K562 (cell line): ENCODE data around the gene RPLP2. TPM values are rescaled to one million over a fixed set of nuclear protein-coding genes. Genes with fewer than 3 reads are reported as not detected.

ENCODE experiments used
- CCNT2 ChIP-seq: IDR thresholded peaks from 2 replicates; pipeline ENCODE4 v1.6.1; 2011; ENCODE audit warnings: borderline replicate concordance, low read depth, mild to moderate bottlenecking, moderate library complexity, mixed read lengths, low read length; ENCODE audit not compliant: insufficient read length; ENCODE audit errors: extremely low read depth
- CHD1 ChIP-seq: fragments of 200-600 bp; sonication (generic); IDR thresholded peaks from one replicate; pipeline ENCODE4 v1.6.1; 2012; ENCODE audit warnings: mild to moderate bottlenecking, moderate library complexity, low read length, inconsistent platforms
- HNRNPL ChIP-seq: fragments of 200-400 bp; formaldehyde crosslinking; IDR thresholded peaks from 2 replicates; pipeline ENCODE4 v1.6.1; 2017; ENCODE audit warnings: low read depth, mild to moderate bottlenecking, low read length
- IRF9 ChIP-seq: fragments of 450-650 bp; IDR thresholded peaks from 2 replicates; pipeline ENCODE4 v1.6.1; 2016; ENCODE audit warnings: missing biosample characterization, missing genetic modification characterization
- KAT8 ChIP-seq: fragments of 450-650 bp; IDR thresholded peaks from 2 replicates; pipeline ENCODE4 v1.6.1; 2016; ENCODE audit warnings: low read depth, mild to moderate bottlenecking
- MAFF ChIP-seq: IDR thresholded peaks from 2 replicates; pipeline ENCODE4 v1.6.1; 2012; ENCODE audit warnings: low read length, improper control_type of control experiment
- MBD2 ChIP-seq: sonication (generic); IDR thresholded peaks from 2 replicates; pipeline ENCODE4 v1.6.1; 2016; ENCODE audit warnings: low read depth, borderline replicate concordance
- NFIX ChIP-seq: fragments of 250-450 bp; sonication (Bioruptor Pico); IDR thresholded peaks from 2 replicates; pipeline ENCODE4 v1.4.0; 2020; ENCODE audit warnings: low read depth, mild to moderate bottlenecking, moderate library complexity
- NUFIP1 ChIP-seq: fragments of 450-650 bp; IDR thresholded peaks from 2 replicates; pipeline ENCODE4 v1.6.1; 2018; ENCODE audit not compliant: partially characterized antibody
- RBBP5 ChIP-seq: fragments of 200-600 bp; sonication (generic); IDR thresholded peaks from 2 replicates; pipeline ENCODE4 v1.6.1; 2012; ENCODE audit warnings: borderline replicate concordance, mild to moderate bottlenecking, low read length, control low read depth, inconsistent platforms; ENCODE audit not compliant: insufficient read depth, poor library complexity, severe bottlenecking
- RNF2 ChIP-seq: sonication (generic); IDR thresholded peaks from 2 replicates; pipeline ENCODE4 v1.6.1; 2016
- RUNX1 ChIP-seq: sonication (generic); IDR thresholded peaks from 2 replicates; pipeline ENCODE4 v1.6.1; 2016; ENCODE audit warnings: antibody characterized with exemption, low read depth
- SP1 ChIP-seq: sonication (generic); formaldehyde crosslinking; IDR thresholded peaks from 2 replicates; pipeline ENCODE4 v1.8.1; 2022; ENCODE audit warnings: mild to moderate bottlenecking, missing genetic modification reagents
- STAG1 ChIP-seq: sonication (generic); formaldehyde crosslinking; IDR thresholded peaks from 2 replicates; pipeline ENCODE4 v1.5.0; 2020; ENCODE audit warnings: missing genetic modification reagents, borderline replicate concordance
- SUPT5H ChIP-seq: fragments of 450-650 bp; IDR thresholded peaks from 2 replicates; pipeline ENCODE4 v1.6.1; 2016
- ZFP91 ChIP-seq: sonication (generic); formaldehyde crosslinking; IDR thresholded peaks from 2 replicates; pipeline ENCODE4 v1.8.0; 2022; ENCODE audit warnings: mild to moderate bottlenecking, missing genetic modification reagents
- ZMIZ1 ChIP-seq, 2 experiments: fragments of 150-350 bp in 1 of 2; IDR thresholded peaks; 2 replicates each; pipeline ENCODE4 v1.6.1; 2012 to 2016; ENCODE audit warnings: low read depth in 2 of 2, low read length in 2 of 2, mild to moderate bottlenecking in 1 of 2, moderate library complexity in 1 of 2
- ZNF134 ChIP-seq: fragments of 250-450 bp; sonication (Bioruptor Pico); conservative IDR thresholded peaks from 2 replicates; pipeline ENCODE4 v1.4.0; 2020
- polyA plus RNA-seq, 8 experiments: library from polyadenylated mRNA; depleted of rRNA in 4 of 8; stranded (reverse) in 5 of 8; unstranded in 3 of 8; fragments of >200 nt; fragmentation: Nextera tagmentation in 2 of 8; fragmentation: Illumina TruSeq in 1 of 8; extraction: Ambion mirVana in 2 of 8; extraction: Trizol in 1 of 8; gene quantifications; 2 replicates each; pipeline versions ENCODE4 v1.2.1 to v1.2.3, GENCODE V29; 2011 to 2014; ENCODE audit warnings: inconsistent platforms in 1 of 8, missing spikeins in 1 of 8
- total RNA-seq, 7 experiments: library from RNA; depleted of rRNA in 6 of 7; stranded (reverse); fragments of >200 nt in 6 of 7; fragmentation: Illumina TruSeq in 2 of 7; extraction: Trizol in 2 of 7; gene quantifications; 2 replicates each; pipeline versions ENCODE4 v1.2.1 to v1.2.3, GENCODE V29; 2011 to 2021; ENCODE audit warnings: low replicate concordance in 1 of 7
- TF ChIP-seq, protein P1 (sequence below): fragments of 250-450 bp; sonication (Bioruptor Pico); IDR thresholded peaks from 2 replicates; pipeline ENCODE4 v1.4.0; 2020; ENCODE audit warnings: mild to moderate bottlenecking, moderate library complexity

The RPLP2 gene
- total and polyA plus RNA-seq, 9 of the 15 experiments (the other 6 are each of a cell fraction or from before 2014, with no cell fraction given): 528 to 3,807 (median 1,633) TPM

GRCh38 chr11:819129-819931 is 9.6 kb downstream of the RPLP2 start (continued):
- TF ChIP-seq IRF9 (tag) (no peak), ZNF134 (CRISPR knock-in tag) (no peak), CCNT2 (peak; percentile 76), MAFF (no peak), RNF2 (no peak), KAT8 (no peak), ZMIZ1 (IDR thresholded peaks at IDR 0.05; ENCODE audit: low read depth in 2 of 2, low read length in 2 of 2) (0 out of 4 replicates have a peak, but pooled peaks of 1 of the 2 experiments have one; percentile 46), SUPT5H (peak; percentile 67), HNRNPL (peak; percentile 58), CHD1 (peak; percentile 97), MBD2 (peak; percentile 60; the same call in 1 of the 2 replicates), NUFIP1 (no peak), ZFP91 (CRISPR knock-in tag) (no peak), NFIX (CRISPR knock-in tag) (no peak), STAG1 (CRISPR knock-in tag) (no peak), SP1 (CRISPR knock-in tag) (peak; percentile 75), RBBP5 (peak; percentile 42), RUNX1 (no peak)
- TF ChIP-seq, protein P1, sequence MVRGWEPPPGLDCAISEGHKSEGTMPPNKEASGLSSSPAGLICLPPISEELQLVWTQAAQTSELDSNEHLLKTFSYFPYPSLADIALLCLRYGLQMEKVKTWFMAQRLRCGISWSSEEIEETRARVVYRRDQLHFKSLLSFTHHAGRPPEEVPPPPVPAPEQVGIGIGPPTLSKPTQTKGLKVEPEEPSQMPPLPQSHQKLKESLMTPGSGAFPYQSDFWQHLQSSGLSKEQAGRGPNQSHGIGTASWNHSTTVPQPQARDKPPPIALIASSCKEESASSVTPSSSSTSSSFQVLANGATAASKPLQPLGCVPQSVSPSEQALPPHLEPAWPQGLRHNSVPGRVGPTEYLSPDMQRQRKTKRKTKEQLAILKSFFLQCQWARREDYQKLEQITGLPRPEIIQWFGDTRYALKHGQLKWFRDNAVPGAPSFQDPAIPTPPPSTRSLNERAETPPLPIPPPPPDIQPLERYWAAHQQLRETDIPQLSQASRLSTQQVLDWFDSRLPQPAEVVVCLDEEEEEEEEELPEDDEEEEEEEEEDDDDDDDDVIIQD (CRISPR knock-in tag): no peak
